ENCODE data around the gene DIPK1C.

The DIPK1C gene

DNA sequence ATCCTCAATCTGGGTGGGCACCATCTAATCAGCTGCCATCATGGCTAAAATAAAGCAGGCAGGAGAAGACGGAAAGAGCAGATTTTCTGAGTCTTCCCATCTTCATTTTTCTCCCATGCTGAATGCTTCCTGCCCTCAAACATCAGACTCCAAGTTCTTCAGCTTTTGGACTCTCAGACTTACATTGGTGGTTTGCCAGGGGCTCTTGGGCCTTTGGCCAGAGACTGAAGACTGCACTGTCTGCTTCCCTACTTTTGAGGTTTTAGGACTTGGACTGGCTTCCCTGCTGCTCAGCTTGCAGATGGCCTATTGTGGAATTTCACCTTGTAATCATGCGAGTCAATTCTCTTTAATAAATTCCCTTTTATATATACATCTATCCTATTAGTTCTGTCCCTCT is 36.6 kb downstream of the DIPK1C start:
- Histone ChIP-seq H3K36me3 (no peaks in the 10 kb centered on the region), H3K4me3 (no peak overlapping the region), H3K27me3 (no peaks in the 10 kb centered on the region), H3K9me3 (no peaks in the 10 kb centered on the region), H3K27ac (no peak overlapping the region), H3K4me1 (peaks cover 0 to 7% (median 2%) of the 10 kb centered on the region in 4 donors)
- intact Hi-C loops (cut with DNase I; ENCODE audit: low total_unique reads): no loop called here
- no peak for DNase-seq
- TF ChIP-seq, protein P1, sequence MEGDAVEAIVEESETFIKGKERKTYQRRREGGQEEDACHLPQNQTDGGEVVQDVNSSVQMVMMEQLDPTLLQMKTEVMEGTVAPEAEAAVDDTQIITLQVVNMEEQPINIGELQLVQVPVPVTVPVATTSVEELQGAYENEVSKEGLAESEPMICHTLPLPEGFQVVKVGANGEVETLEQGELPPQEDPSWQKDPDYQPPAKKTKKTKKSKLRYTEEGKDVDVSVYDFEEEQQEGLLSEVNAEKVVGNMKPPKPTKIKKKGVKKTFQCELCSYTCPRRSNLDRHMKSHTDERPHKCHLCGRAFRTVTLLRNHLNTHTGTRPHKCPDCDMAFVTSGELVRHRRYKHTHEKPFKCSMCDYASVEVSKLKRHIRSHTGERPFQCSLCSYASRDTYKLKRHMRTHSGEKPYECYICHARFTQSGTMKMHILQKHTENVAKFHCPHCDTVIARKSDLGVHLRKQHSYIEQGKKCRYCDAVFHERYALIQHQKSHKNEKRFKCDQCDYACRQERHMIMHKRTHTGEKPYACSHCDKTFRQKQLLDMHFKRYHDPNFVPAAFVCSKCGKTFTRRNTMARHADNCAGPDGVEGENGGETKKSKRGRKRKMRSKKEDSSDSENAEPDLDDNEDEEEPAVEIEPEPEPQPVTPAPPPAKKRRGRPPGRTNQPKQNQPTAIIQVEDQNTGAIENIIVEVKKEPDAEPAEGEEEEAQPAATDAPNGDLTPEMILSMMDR (IDR thresholded peaks at IDR 0.05): no peak

GRCh38 chr18:74419761-74420160 is 37.3 kb downstream of the DIPK1C start:
- Histone ChIP-seq H3K36me3 (no peaks in the 10 kb centered on the region), H3K4me3 (no peak overlapping the region), H3K9me3 (no peaks in the 10 kb centered on the region), H3K27me3 (no peaks in the 10 kb centered on the region), H3K4me1 (peaks cover 0 to 11% (median 5%) of the 10 kb centered on the region in 4 donors), H3K27ac (no peak overlapping the region)
- intact Hi-C loops (cut with DNase I; ENCODE audit: low total_unique reads): no loop called here
- DNase-seq: no peak
- TF ChIP-seq, protein P1 (IDR thresholded peaks at IDR 0.05): no peak

GRCh38 chr18:74418023-74418422 is 39.1 kb downstream of the DIPK1C start:
- DNase-seq: no peak
- no peak overlapping the region for H3K4me3 ChIP-seq
- H3K27ac ChIP-seq: no peak overlapping the region
- H3K27me3 ChIP-seq: peaks cover 0 to 4% of the 10 kb centered on the region in 2 donors
- TF ChIP-seq, protein P1 (IDR thresholded peaks at IDR 0.05): no peak
- peaks cover 0 to 15% (median 9%) of the 10 kb centered on the region in 4 donors for H3K4me1 ChIP-seq
- H3K36me3 ChIP-seq: no peaks in the 10 kb centered on the region
- intact Hi-C loops (cut with DNase I; ENCODE audit: low total_unique reads): no loop called here
- H3K9me3 ChIP-seq: no peaks in the 10 kb centered on the region

GRCh38 chr18:74416124-74416523 is 41.0 kb downstream of the DIPK1C start:
- Histone ChIP-seq H3K36me3 (no peaks in the 10 kb centered on the region), H3K27ac (no peak overlapping the region), H3K9me3 (no peaks in the 10 kb centered on the region), H3K4me1 (peaks cover 0 to 15% (median 9%) of the 10 kb centered on the region in 4 donors), H3K4me3 (no peak overlapping the region), H3K27me3 (peaks cover 0 to 23% of the 10 kb centered on the region in 2 donors)
- TF ChIP-seq, protein P1 (IDR thresholded peaks at IDR 0.05): no peak
- intact Hi-C loops (cut with DNase I; ENCODE audit: low total_unique reads): no loop called here
- DNase-seq: no peak

- no peaks in the 10 kb centered on the region for H3K9me3 ChIP-seq
- intact Hi-C loops (cut with DNase I; ENCODE audit: low total_unique reads): no loop called here
- no peak overlapping the region for H3K27ac ChIP-seq
- H3K4me3 ChIP-seq: no peak overlapping the region
- TF ChIP-seq, protein P1 (IDR thresholded peaks at IDR 0.05): no peak
- H3K4me1 ChIP-seq: peaks cover 0 to 8% (median 7%) of the 10 kb centered on the region in 4 donors
- no peaks in the 10 kb centered on the region for H3K36me3 ChIP-seq
- H3K27me3 ChIP-seq: peaks cover 0 to 30% of the 10 kb centered on the region in 2 donors
- no peak for DNase-seq
Observed at GRCh38 chr18:74414953-74415515, 42.1 kb downstream of the DIPK1C start.

DNA sequence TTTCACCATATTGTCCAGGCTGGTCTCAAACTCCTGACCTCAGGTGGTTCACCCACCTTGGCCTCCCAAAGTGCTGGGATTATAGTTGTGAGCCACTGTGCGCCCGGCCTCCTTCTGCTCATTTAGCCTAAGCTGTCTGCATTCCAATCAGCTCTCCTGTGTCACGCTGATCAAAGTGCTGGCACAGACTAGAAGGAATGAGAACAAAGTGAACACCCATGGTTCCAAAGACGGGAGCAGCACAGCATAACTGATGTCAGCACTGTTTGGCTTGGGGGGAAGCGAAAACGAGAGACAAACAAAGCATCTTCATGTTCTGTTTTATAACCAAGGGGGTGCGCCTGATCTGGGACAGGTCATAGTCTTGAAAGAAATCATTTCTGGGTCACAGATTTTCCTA is 43.3 kb downstream of the DIPK1C start:
- Histone ChIP-seq H3K4me1 (peaks cover 0 to 8% (median 7%) of the 10 kb centered on the region in 4 donors), H3K4me3 (no peak overlapping the region), H3K9me3 (no peaks in the 10 kb centered on the region), H3K36me3 (no peaks in the 10 kb centered on the region), H3K27ac (no peak overlapping the region), H3K27me3 (peaks cover 0 to 30% of the 10 kb centered on the region in 2 donors)
- TF ChIP-seq, protein P1 (IDR thresholded peaks at IDR 0.05): no peak
- intact Hi-C loops (cut with DNase I; ENCODE audit: low total_unique reads): no loop called here
- DNase-seq: no peak

All from tibial artery (tissue), 4 donors.